Measurements from ENCODE around the gene SLC45A2.

- TF ChIP-seq, protein P1, sequence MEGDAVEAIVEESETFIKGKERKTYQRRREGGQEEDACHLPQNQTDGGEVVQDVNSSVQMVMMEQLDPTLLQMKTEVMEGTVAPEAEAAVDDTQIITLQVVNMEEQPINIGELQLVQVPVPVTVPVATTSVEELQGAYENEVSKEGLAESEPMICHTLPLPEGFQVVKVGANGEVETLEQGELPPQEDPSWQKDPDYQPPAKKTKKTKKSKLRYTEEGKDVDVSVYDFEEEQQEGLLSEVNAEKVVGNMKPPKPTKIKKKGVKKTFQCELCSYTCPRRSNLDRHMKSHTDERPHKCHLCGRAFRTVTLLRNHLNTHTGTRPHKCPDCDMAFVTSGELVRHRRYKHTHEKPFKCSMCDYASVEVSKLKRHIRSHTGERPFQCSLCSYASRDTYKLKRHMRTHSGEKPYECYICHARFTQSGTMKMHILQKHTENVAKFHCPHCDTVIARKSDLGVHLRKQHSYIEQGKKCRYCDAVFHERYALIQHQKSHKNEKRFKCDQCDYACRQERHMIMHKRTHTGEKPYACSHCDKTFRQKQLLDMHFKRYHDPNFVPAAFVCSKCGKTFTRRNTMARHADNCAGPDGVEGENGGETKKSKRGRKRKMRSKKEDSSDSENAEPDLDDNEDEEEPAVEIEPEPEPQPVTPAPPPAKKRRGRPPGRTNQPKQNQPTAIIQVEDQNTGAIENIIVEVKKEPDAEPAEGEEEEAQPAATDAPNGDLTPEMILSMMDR (IDR thresholded peaks at IDR 0.05) = no peak
- TF ChIP-seq EZH2 (IDR thresholded peaks at IDR 0.05) = no peak
Observed at GRCh38 chr5:33936381-33937016, 48.0 kb downstream of the SLC45A2 start, which contains the start of gene RXFP3.
